ENCODE data around the gene SLBP.

DNA sequence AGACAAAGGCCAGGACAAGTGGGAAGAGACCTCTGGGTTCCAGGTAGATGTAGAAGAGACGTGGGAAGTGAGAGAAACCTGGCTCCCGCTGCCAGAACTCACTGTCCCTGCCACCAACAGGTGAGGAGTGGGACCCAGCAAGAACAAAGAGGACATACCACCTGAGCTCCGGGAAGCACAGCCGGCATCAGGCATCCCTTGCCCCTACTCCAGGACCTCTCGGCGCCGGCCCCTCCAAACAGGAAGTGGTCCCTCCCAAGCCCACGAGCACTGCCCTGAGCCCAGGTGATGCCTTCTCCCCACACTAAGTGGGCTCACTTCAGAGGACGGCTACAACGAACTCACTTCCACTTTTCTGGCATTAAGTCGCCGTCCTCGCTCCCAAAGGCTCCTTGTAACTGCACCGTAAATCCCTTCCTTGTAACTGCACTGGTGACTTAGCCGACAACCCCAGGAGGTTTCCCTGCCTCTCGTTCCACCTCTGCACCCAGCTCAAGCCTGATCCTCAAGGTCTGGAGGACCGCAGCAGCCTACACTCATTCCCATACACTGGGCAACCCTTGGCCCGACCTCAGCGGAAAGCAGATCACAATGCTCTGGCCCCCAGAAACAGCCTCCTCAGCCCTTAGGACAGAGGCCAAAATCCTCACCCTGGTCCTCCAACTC is 36.9 kb downstream of the SLBP start:
- TF ChIP-seq YY1 (IDR thresholded peaks at IDR 0.05; ENCODE audit: insufficient read depth, insufficient read length): no peak
- TF ChIP-seq ZNF274 (IDR thresholded peaks at IDR 0.05; ENCODE audit: low read depth, low read length): no peak
